ENCODE measurements around the gene CTXN3.

The CTXN3 gene

GRCh38 chr5:127707209-127707608 lies 58.3 kb downstream of the CTXN3 start:
- no peak for DNase-seq (ENCODE audit: low read depth in 1 of 2, low spot score in 1 of 2)
- in situ Hi-C loops (cut with HindIII; ENCODE audit: low pct_unique_long_range_greater_than_20kb, low sequenced_read_pairs): no loop called here
- TF ChIP-seq JUND (IDR thresholded peaks at IDR 0.05; ENCODE audit: low read depth): no peak

All from T47D (cell line).